ENCODE measurements around the gene TOM1.

TOM1 gene

GRCh38 chr22:35322126-35322525 is 22.4 kb downstream of the TOM1 start:
- DNase-seq (ENCODE audit: low read depth, low spot score), result no peak
- H3K27ac ChIP-seq, result no peak overlapping the region

- DNase-seq (ENCODE audit: low read depth, low spot score), result no peak
- H3K27ac ChIP-seq, result no peak overlapping the region
Measured at GRCh38 chr22:35322893-35323292, 23.2 kb downstream of the TOM1 start.

GRCh38 chr22:35323305-35323704 is 23.6 kb downstream of the TOM1 start:
- DNase-seq (ENCODE audit: low read depth, low spot score), result no peak
- H3K27ac ChIP-seq, result no peak overlapping the region

GRCh38 chr22:35324067-35324466 is 24.4 kb downstream of the TOM1 start:
- no peak overlapping the region for H3K27ac ChIP-seq
- DNase-seq (ENCODE audit: low read depth, low spot score), result no peak

- H3K27ac ChIP-seq, result no peak overlapping the region
- DNase-seq (ENCODE audit: low read depth, low spot score), result no peak
Measured at GRCh38 chr22:35324762-35325161, 25.1 kb downstream of the TOM1 start.

- no peak overlapping the region for H3K27ac ChIP-seq
- DNase-seq (ENCODE audit: low read depth, low spot score), result no peak
Measured at GRCh38 chr22:35325209-35325608, 25.5 kb downstream of the TOM1 start.

- H3K27ac ChIP-seq, result no peak overlapping the region
- DNase-seq (ENCODE audit: low read depth, low spot score), result no peak
Measured at GRCh38 chr22:35326854-35327562, 27.3 kb downstream of the TOM1 start.

GRCh38 chr22:35327690-35328471 is 28.2 kb downstream of the TOM1 start:
- H3K27ac ChIP-seq, result no peak overlapping the region
- no peak for DNase-seq (ENCODE audit: low read depth, low spot score)

- no peak overlapping the region for H3K27ac ChIP-seq
- no peak for DNase-seq (ENCODE audit: low read depth, low spot score)
Measured at GRCh38 chr22:35328472-35328885, 28.8 kb downstream of the TOM1 start.

- H3K27ac ChIP-seq, result no peak overlapping the region
- no peak for DNase-seq (ENCODE audit: low read depth, low spot score)
Measured at GRCh38 chr22:35329114-35329847, 29.6 kb downstream of the TOM1 start.

GRCh38 chr22:35330258-35330861 is 30.7 kb downstream of the TOM1 start:
- no peak for DNase-seq (ENCODE audit: low read depth, low spot score)
- no peak overlapping the region for H3K27ac ChIP-seq

- DNase-seq (ENCODE audit: low read depth, low spot score), result no peak
- H3K27ac ChIP-seq, result no peak overlapping the region
Measured at GRCh38 chr22:35332278-35332677, 32.6 kb downstream of the TOM1 start.

GRCh38 chr22:35333220-35333619 is 33.5 kb downstream of the TOM1 start:
- no peak overlapping the region for H3K27ac ChIP-seq
- DNase-seq (ENCODE audit: low read depth, low spot score), result no peak

- no peak overlapping the region for H3K27ac ChIP-seq
- no peak for DNase-seq (ENCODE audit: low read depth, low spot score)
Measured at GRCh38 chr22:35334004-35334403, 34.3 kb downstream of the TOM1 start.

GRCh38 chr22:35335468-35335867 is 35.8 kb downstream of the TOM1 start:
- H3K27ac ChIP-seq, result no peak overlapping the region
- DNase-seq (ENCODE audit: low read depth, low spot score), result no peak

- no peak overlapping the region for H3K27ac ChIP-seq
- no peak for DNase-seq (ENCODE audit: low read depth, low spot score)
Measured at GRCh38 chr22:35335936-35336781, 36.5 kb downstream of the TOM1 start.

- no peak for DNase-seq (ENCODE audit: low read depth, low spot score)
- no peak overlapping the region for H3K27ac ChIP-seq
Measured at GRCh38 chr22:35337932-35338331, 38.2 kb downstream of the TOM1 start.

- DNase-seq (ENCODE audit: low read depth, low spot score), result no peak
- no peak overlapping the region for H3K27ac ChIP-seq
Measured at GRCh38 chr22:35341090-35341874, 41.6 kb downstream of the TOM1 start.

GRCh38 chr22:35342390-35342789 is 42.7 kb downstream of the TOM1 start:
- DNase-seq (ENCODE audit: low read depth, low spot score), result no peak
- H3K27ac ChIP-seq, result no peak overlapping the region
